Fibroblast of skin of back (primary cell): ENCODE measurements around the gene CRACR2A.
A peak's percentile ranks its signal among the peaks of the same experiment; 100 is the strongest.

Experiments
- DNase-seq: peaks from one replicate; pipeline ENCODE4 v3.0.0-alpha.2; 2013

Gene CRACR2A

GRCh38 chr12:3646561-3647241 lies 106.2 kb downstream of the CRACR2A start:
- DNase-seq: no peak

GRCh38 chr12:3645091-3645490 lies 107.8 kb downstream of the CRACR2A start:
- no peak for DNase-seq

GRCh38 chr12:3644104-3644503 lies 108.8 kb downstream of the CRACR2A start:
- no peak for DNase-seq

GRCh38 chr12:3641428-3642018 lies 111.4 kb downstream of the CRACR2A start:
- DNase-seq: peak; percentile 72

- DNase-seq: no peak
Measured at GRCh38 chr12:3636328-3636727, 116.6 kb downstream of the CRACR2A start.

GRCh38 chr12:3634348-3634747 lies 118.6 kb downstream of the CRACR2A start:
- no peak for DNase-seq

- no peak for DNase-seq
Measured at GRCh38 chr12:3633396-3633795, 119.5 kb downstream of the CRACR2A start.

- DNase-seq: peak; percentile 25
Measured at GRCh38 chr12:3632754-3633153, 120.2 kb downstream of the CRACR2A start.

GRCh38 chr12:3632256-3632655 lies 120.7 kb downstream of the CRACR2A start:
- no peak for DNase-seq

GRCh38 chr12:3631759-3632158 lies 121.2 kb downstream of the CRACR2A start:
- DNase-seq: no peak

- no peak for DNase-seq
Measured at GRCh38 chr12:3631272-3631637, 121.7 kb downstream of the CRACR2A start.

GRCh38 chr12:3630621-3631271 lies 122.2 kb downstream of the CRACR2A start:
- DNase-seq: no peak

GRCh38 chr12:3630111-3630510 lies 122.8 kb downstream of the CRACR2A start:
- no peak for DNase-seq

GRCh38 chr12:3629057-3629830 lies 123.7 kb downstream of the CRACR2A start:
- no peak for DNase-seq

GRCh38 chr12:3628629-3629028 lies 124.3 kb downstream of the CRACR2A start:
- DNase-seq: no peak

GRCh38 chr12:3627336-3627735 lies 125.6 kb downstream of the CRACR2A start:
- no peak for DNase-seq

- DNase-seq: no peak
Measured at GRCh38 chr12:3624273-3624672, 128.6 kb downstream of the CRACR2A start.

- no peak for DNase-seq
Measured at GRCh38 chr12:3622822-3623690, 129.9 kb downstream of the CRACR2A start.

- no peak for DNase-seq
Measured at GRCh38 chr12:3622021-3622821, 130.7 kb downstream of the CRACR2A start.

- DNase-seq: no peak
Measured at GRCh38 chr12:3620856-3621255, 132.1 kb downstream of the CRACR2A start.

- DNase-seq: no peak
Measured at GRCh38 chr12:3617565-3617964, 135.3 kb downstream of the CRACR2A start.
